MG63 (cell line): ENCODE results near the gene INAVA. TPM values are rescaled to one million over a fixed set of nuclear protein-coding genes. Genes with fewer than 3 reads are reported as not detected.
"Not testable (repeated sequence)": the region's sequence is repeated elsewhere in the genome, so short reads cannot be mapped to it uniquely, and the experiment has no call there.

Experiments
- DNase-seq: peaks from one replicate; pipeline ENCODE4 v3.0.0-alpha.2; 2020
- H3K27me3 ChIP-seq: fragments of 250-450 bp; sonication (Bioruptor Pico); 2 replicates; pipeline ENCODE4 v1.5.1; 2020; ENCODE audit warnings: mild to moderate bottlenecking, moderate library complexity
- H3K36me3 ChIP-seq: fragments of 250-450 bp; sonication (Bioruptor Pico); 2 replicates; pipeline ENCODE4 v1.5.1; 2020; ENCODE audit warnings: mild to moderate bottlenecking, moderate library complexity
- H3K4me3 ChIP-seq: fragments of 250-450 bp; sonication (Bioruptor Pico); 2 replicates; pipeline ENCODE4 v1.5.1; 2020; ENCODE audit warnings: mild to moderate bottlenecking, moderate library complexity
- H3K9me3 ChIP-seq: fragments of 250-450 bp; sonication (Bioruptor Pico); 2 replicates; pipeline ENCODE4 v1.5.1; 2020; ENCODE audit warnings: mild to moderate bottlenecking, moderate library complexity
- total RNA-seq: library from RNA; depleted of rRNA; stranded (reverse); fragments of >200 nt; shearing (Covaris generic); gene quantifications from 2 replicates; pipeline ENCODE4 v1.2.3, GENCODE V29; 2014; ENCODE audit warnings: low replicate concordance

The INAVA gene
- total RNA-seq, 1 experiment from 2014 or later = not detected

GRCh38 chr1:200905411-200906052, 10.8 kb downstream of the INAVA start:
- Histone ChIP-seq H3K36me3 (no peaks in the 10 kb centered on the region), H3K9me3 (no peaks in the 10 kb centered on the region), H3K4me3 (no peak overlapping the region), H3K27me3 (no peaks in the 10 kb centered on the region)
- DNase-seq = no peak

GRCh38 chr1:200906491-200906890, 11.8 kb downstream of the INAVA start:
- Histone ChIP-seq H3K36me3 (no peaks in the 10 kb centered on the region), H3K27me3 (no peaks in the 10 kb centered on the region), H3K9me3 (no peaks in the 10 kb centered on the region), H3K4me3 (no peak overlapping the region)
- DNase-seq = no peak

- Histone ChIP-seq H3K9me3 (no peaks in the 10 kb centered on the region), H3K4me3 (no peak overlapping the region), H3K27me3 (no peaks in the 10 kb centered on the region), H3K36me3 (no peaks in the 10 kb centered on the region)
- DNase-seq = no peak
Measured at GRCh38 chr1:200907611-200908097, 13.0 kb downstream of the INAVA start.

GRCh38 chr1:200908191-200908868, 13.6 kb downstream of the INAVA start:
- DNase-seq = no peak
- no peaks in the 10 kb centered on the region for H3K27me3 ChIP-seq
- no peaks in the 10 kb centered on the region for H3K36me3 ChIP-seq
- H3K9me3 ChIP-seq = no peaks in the 10 kb centered on the region
- no peak overlapping the region for H3K4me3 ChIP-seq

- no peak for DNase-seq
- H3K36me3 ChIP-seq = no peaks in the 10 kb centered on the region
Measured at GRCh38 chr1:200909071-200909470, 14.4 kb downstream of the INAVA start.

GRCh38 chr1:200909757-200910239, 15.1 kb downstream of the INAVA start:
- no peaks in the 10 kb centered on the region for H3K9me3 ChIP-seq
- no peak for DNase-seq
- H3K4me3 ChIP-seq = no peak overlapping the region
- no peaks in the 10 kb centered on the region for H3K36me3 ChIP-seq
- H3K27me3 ChIP-seq = no peaks in the 10 kb centered on the region

More at GRCh38 chr1:200909071-200909470, 14.4 kb downstream of the INAVA start:
- Histone ChIP-seq H3K4me3 (no peak overlapping the region), H3K27me3 (no peaks in the 10 kb centered on the region), H3K9me3 (no peaks in the 10 kb centered on the region)

GRCh38 chr1:200911361-200911760, 16.7 kb downstream of the INAVA start:
- Histone ChIP-seq H3K4me3 (no peak overlapping the region), H3K9me3 (no peaks in the 10 kb centered on the region), H3K36me3 (no peaks in the 10 kb centered on the region), H3K27me3 (no peaks in the 10 kb centered on the region)
- DNase-seq = no peak

GRCh38 chr1:200911936-200912335, 17.2 kb downstream of the INAVA start:
- not testable (repeated sequence) for H3K9me3 ChIP-seq, H3K4me3 ChIP-seq, H3K27me3 ChIP-seq, H3K36me3 ChIP-seq, DNase-seq

GRCh38 chr1:200912737-200913407, 18.2 kb downstream of the INAVA start:
- no peak for DNase-seq
- Histone ChIP-seq H3K36me3 (no peaks in the 10 kb centered on the region), H3K4me3 (no peak overlapping the region), H3K27me3 (no peaks in the 10 kb centered on the region), H3K9me3 (no peaks in the 10 kb centered on the region)

GRCh38 chr1:200916152-200916551, 21.5 kb downstream of the INAVA start:
- Histone ChIP-seq H3K36me3 (no peaks in the 10 kb centered on the region), H3K27me3 (no peaks in the 10 kb centered on the region), H3K9me3 (no peaks in the 10 kb centered on the region), H3K4me3 (no peak overlapping the region)
- no peak for DNase-seq

- H3K9me3 ChIP-seq = no peaks in the 10 kb centered on the region
- no peaks in the 10 kb centered on the region for H3K36me3 ChIP-seq
- no peak overlapping the region for H3K4me3 ChIP-seq
- no peak for DNase-seq
- no peaks in the 10 kb centered on the region for H3K27me3 ChIP-seq
Measured at GRCh38 chr1:200916681-200917080, 22.0 kb downstream of the INAVA start.

- H3K36me3 ChIP-seq = no peaks in the 10 kb centered on the region
- DNase-seq = no peak
- H3K9me3 ChIP-seq = no peaks in the 10 kb centered on the region
- H3K4me3 ChIP-seq = no peak overlapping the region
- H3K27me3 ChIP-seq = no peaks in the 10 kb centered on the region
Measured at GRCh38 chr1:200917291-200917817, 22.7 kb downstream of the INAVA start.

- no peaks in the 10 kb centered on the region for H3K27me3 ChIP-seq
- no peak overlapping the region for H3K4me3 ChIP-seq
- DNase-seq = no peak
- no peaks in the 10 kb centered on the region for H3K9me3 ChIP-seq
- no peaks in the 10 kb centered on the region for H3K36me3 ChIP-seq
Measured at GRCh38 chr1:200918006-200918405, 23.3 kb downstream of the INAVA start.

GRCh38 chr1:200919386-200919785, 24.7 kb downstream of the INAVA start:
- DNase-seq = no peak
- no peak overlapping the region for H3K4me3 ChIP-seq
- H3K9me3 ChIP-seq = no peaks in the 10 kb centered on the region
- no peaks in the 10 kb centered on the region for H3K36me3 ChIP-seq
- no peaks in the 10 kb centered on the region for H3K27me3 ChIP-seq

- Histone ChIP-seq H3K27me3 (no peaks in the 10 kb centered on the region), H3K9me3 (no peaks in the 10 kb centered on the region), H3K36me3 (no peaks in the 10 kb centered on the region), H3K4me3 (no peak overlapping the region)
- no peak for DNase-seq
Measured at GRCh38 chr1:200921571-200922110, 26.9 kb downstream of the INAVA start.

GRCh38 chr1:200922406-200922805, 27.7 kb downstream of the INAVA start:
- no peaks in the 10 kb centered on the region for H3K9me3 ChIP-seq
- no peaks in the 10 kb centered on the region for H3K27me3 ChIP-seq
- DNase-seq = no peak
- no peaks in the 10 kb centered on the region for H3K36me3 ChIP-seq
- H3K4me3 ChIP-seq = no peak overlapping the region

GRCh38 chr1:200923601-200924000, 28.9 kb downstream of the INAVA start:
- H3K4me3 ChIP-seq = no peak overlapping the region
- H3K36me3 ChIP-seq = no peaks in the 10 kb centered on the region
- DNase-seq = no peak
- no peaks in the 10 kb centered on the region for H3K27me3 ChIP-seq
- no peaks in the 10 kb centered on the region for H3K9me3 ChIP-seq
